NCI-H1417 treated with DMSO at 0.1 percent for 48 hours (cell line): ENCODE results near the gene CENPA.
"Not testable (repeated sequence)": the region's sequence is repeated elsewhere in the genome, so short reads cannot be mapped to it uniquely, and the experiment has no call there.

Experiments used
- DNase-seq: peaks from one replicate; lab custom pipeline; 2025; lab: John Stamatoyannopoulos, UW

CENPA gene

DNA sequence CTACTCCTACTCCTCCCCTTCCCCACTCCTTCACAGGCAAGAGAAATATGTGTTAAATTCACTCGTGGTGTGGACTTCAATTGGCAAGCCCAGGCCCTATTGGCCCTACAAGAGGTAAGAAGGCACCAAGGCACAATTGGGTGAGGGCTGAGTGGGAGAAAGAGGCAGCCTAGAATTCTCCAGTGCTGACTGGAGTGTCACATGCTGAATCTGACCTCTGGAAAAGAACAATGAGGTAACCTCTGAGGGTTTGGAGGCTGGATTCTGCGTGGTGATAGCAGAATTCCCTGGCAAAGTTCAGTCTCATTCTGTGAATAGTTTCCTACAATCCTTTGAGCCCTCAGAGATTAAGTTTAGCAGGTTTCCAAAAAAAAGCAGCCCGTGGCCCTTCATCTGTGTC is 6.9 kb downstream of the CENPA start:
- DNase-seq = no peak

DNA sequence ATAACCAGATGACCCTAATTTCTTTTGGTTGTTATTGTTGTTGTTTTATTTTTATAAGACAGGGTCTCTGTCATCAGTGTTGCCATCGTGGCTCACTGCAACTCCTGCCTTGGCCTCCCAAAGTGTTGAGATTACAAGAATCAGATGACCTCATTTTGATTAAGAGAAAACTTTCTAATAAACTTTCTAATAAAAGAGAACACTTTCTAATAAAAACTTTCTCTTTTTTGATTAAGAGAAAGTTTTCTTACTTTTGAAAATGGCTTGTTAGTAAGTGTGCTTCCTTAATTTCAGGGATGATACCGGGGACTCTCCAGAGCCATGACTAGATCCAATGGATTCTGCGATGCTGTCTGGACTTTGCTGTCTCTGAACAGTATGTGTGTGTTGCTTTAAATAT is 7.7 kb downstream of the CENPA start:
- no peak for DNase-seq

DNA sequence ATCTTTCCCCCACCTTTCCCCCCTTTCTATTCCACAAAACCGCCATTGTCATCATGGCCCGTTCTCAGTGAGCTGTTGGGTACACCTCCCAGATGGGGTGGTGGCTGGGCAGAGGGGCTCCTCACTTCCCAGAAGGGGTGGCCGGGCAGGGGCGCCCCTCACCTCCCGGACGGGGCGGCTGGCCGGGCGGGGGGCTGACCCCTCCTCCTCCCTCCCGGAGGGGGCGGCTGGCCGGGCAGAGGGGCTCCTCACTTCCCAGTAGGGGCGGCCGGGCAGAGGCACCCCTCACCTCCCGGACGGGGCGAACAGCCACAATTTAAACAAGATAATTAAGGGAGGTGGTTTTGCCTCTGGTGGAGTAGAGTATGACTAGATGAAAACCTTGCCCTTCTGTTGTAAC is 9.3 kb downstream of the CENPA start:
- not testable (repeated sequence) for DNase-seq

DNA sequence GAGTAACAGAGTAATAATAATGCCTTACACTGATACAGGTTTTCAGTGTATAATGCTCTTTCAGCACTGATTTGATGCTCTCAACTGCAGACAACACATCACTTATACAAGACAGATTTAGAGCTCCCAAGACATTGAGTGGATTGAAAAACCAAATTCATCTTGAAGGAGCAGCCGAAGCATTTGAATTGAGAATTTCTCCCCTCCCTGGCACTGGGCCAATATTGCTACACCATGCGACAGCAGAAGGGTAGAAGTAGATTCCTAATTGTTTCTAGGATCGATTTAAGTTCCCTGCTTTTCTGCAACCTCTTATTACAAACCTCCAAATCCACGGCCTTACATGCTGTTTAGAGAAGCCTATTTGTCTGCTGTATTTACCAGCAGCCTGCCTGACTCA is 15.5 kb downstream of the CENPA start:
- DNase-seq = no peak

DNA sequence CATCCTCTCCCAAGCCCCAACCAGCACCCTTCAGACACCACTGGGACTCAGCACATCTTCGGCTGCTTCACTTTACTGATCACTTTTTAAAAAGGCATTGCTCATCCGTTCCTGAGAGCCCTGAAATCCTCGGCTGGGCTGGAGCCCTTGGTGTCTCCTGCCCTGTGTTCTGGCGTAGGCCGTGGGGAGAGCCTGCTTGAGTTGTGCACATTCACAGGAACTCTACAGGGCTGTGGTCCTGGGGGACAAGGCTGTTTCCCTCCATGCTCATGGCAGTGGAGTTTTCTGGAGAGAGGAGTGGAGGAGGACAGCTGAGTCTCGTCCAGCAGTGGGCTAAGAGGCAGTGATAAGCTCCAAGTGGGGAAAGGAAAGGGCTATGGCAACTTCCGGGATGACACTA is 15.9 kb downstream of the CENPA start:
- no peak for DNase-seq

DNA sequence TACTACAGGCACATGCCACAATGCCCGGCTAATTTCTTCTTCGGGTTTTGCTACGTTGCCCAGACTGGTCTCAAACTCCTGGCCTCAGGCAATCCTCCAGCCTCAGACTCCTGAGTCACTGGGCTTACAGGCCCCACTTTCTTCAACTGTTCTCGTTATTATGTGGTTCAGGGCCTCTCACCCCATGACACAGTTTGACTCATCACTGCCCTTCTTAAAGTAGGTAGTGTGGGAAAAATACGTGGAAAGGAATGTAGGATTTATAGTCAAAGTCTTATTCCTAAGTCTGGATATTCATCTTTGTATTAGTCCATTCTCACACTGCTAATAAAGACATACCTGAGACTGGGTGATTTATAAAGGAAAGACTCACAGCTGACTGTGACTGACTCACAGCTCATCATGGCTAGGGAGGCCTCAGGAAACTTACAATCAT is 19.4 kb downstream of the CENPA start:
- DNase-seq = no peak

DNA sequence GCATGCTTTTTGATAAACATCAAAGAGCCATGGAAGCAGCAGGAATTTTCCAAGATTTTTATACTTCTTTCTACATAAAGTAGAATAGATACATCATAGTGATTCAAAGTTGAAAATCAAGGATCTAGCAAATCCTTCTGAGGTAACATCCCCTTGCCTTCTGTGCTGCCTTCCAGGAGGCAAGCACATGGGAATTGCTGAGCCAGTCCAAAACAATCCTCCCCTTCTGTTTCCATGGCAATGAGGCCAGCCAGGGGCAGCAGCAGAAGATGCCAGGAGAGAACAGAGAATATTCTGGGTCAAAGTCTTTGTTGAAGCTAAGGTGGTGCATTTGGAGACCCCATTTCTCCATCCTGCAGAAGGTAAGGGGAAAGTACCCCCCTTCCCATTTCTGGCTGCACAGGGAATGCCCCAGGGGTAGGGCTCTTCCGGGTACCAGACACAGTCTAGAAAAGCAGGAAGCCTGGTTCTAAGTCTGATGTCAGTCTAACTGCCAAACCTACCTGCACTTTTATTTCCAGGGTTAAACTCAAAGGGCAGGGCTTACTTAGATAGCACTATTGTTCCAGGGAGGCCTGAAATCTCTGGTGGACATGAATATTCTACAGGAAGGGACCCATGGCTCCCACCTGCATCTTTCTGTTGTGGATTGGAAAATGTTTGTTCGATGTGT is 22.1 kb downstream of the CENPA start:
- DNase-seq = no peak

DNA sequence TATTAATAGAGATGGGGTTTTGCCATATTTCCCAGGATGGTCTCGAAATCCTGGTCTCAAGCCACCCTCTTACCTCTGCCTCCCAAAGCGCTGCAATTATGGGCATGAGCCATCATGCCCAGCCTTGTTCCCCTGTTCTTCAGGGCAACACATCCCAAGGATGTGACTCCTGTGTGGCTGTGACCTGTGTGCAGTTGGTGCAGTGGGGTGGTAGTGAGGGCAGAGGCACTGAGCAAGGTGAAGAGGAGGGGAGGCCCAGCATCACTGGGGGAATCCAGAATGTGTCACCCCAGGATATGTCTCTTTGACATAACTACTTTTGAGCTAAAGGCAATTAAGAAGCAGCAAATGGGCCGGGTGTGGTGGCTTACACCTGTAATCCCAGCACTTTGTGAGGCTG is 23.4 kb downstream of the CENPA start:
- no peak for DNase-seq

DNA sequence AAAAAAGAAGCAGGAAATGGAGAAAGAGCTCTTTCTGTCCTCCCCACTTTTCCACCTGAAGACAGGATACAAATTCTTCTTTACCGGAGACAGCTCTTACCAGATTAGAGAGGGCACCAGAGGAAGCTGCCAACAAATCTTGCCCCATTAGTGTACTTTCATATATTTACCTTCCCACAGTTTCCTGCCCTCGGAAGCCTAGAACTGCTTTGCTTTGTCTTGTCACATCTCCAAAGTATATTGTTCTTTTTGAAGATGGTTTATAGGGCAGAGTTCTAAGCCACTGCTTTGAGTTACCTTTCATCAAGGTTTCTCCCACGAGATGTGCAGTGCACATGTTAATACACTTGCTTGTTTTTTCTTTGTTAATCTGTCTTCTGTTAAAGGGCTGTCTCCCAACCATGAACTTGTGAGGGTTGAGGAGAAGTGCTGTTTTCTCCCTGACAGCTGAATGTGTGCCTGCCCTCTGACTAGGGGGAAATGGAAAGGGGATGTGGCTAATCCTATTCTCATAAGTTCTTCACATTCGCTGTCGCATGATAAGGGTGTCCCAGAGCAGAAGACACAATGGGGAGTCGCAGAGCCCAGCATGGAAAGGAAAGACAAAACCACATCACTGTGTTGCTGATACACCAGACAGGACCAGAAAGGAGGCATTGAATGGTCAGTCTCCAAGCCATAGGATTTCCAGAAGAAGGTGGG is 24.2 kb downstream of the CENPA start:
- no peak for DNase-seq

DNA sequence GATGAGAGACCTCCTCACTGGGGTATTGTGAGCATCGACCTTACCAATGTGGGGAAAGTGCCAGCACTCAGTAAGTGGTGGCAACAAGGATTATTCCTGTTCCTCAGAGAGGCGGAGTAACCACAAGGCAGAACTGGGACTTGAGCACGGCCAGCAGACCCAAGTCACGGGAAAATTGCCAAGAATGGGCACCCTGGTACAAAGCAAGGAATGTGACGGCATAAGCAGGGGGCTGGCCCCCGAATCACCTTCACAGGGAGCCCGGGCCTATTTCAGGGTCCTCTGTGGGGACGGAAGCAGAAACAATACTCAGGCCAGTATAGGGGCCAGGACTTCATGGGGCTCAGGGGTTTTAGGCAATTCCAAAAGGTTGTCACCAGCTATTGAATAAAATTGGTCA is 25.4 kb downstream of the CENPA start:
- no peak for DNase-seq

DNA sequence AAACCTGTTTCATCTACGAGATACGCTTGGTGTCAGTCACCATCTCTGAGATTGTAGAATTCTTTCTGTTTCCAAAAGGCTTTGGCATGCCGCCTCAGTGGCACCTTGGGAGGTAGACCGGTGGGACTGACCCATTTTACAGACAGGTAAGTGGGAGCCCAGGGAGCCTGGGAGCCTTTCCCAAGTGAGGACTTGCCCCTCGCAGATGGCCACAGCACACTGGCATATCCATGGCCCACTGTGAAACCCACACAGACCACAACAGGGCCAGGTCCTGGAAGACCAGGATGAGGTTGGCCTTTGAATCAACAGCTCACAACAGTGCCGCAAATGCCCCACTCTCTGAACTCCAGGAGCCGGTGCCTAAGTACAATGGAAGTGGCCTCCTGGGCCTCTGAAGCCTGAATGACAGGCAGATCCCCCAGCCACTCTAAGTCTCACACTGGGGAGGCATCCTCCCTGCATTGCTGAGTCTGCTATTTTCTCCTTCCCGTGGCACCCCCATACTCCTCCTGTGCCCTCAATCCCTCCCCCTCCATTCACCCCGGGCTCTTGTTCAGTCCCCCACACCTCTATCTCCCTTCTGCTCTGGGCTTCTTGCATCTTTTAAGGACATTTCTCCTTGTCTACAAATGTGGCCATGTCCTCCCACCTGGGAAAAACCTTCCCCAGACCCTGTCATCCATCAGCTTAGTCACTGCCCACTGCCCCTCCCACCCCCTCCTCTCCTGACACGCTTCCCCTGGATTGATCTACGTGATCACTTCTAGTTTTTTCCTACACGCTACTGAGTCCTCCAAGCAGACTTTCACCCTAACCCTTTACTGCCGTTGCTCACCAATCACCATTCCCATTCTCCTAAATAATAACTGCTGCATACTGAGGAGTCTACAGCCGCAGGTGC is 26.2 kb downstream of the CENPA start:
- DNase-seq = no peak

DNA sequence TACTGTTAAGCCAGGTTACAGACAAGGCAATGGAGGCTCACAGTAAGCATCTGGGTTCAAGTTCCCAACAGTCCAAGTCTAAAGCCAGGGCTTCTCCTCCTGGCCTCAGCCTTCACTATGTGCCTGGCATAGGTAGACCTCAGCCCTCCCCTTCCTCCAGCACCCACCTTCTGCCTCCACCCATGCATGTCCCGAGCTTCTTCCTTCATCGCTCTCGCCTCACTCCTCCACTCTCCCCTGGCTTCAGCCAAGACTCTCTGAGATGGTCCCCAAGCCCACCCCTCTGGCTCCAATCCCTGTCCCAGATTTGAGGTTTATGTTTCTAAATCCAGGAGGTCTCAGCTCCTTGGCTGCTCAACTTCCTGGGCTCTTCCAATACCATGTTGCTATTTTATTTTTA is 26.9 kb downstream of the CENPA start:
- DNase-seq = no peak

DNA sequence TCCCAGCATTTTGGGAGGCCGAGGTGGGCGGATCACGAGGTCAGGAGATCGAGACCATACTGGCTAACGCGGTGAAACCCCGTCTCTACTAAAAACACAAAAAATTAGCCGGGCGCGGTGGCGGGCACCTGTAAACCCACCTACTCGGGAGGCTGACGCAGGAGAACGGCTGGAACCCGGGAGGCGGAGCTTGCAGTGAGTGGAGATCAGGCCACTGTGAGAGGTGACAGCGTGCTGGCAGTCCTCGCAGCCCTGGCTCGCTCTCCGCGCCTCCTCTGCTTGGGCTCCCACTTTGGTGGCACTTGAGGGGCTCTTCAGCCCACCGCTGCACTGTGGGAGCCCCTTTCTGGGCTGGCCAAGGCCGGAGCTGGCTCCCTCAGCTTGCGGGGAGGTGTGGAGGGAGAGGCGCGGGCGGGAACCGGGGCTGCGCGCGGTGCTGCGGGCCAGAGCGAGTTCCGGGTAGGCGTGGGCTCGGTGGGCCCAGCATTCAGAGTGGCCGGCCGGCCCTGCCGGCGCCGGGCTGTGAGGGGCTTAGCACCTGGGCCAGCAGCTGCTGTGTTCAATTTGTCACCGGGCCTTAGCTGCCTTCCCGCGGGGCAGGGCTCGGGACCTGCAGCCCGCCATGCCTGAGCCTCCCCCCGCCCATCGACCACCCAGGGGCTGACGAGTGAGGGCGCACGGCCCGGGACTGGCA is 28.4 kb downstream of the CENPA start:
- not testable (repeated sequence) for DNase-seq

DNA sequence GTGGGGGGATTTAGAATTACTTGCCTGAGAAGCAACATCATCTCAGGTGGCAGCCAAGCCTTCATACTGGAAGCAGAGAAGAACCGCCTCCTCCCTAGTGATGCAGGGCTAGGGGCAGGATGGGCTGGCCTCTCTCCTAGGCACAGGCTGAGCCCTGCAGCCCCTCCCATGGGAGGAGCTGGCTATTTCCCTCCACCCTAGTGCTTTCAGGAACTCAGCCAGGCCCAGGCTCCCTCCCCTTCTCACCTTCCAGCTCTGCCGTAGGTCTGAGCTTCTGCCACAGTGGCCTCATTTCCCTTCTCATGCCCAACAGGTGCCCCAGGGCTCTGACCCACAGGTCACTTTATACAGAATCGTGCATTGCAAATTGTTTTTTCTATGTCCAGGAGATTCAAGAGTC is 31.0 kb downstream of the CENPA start:
- DNase-seq = no peak

DNA sequence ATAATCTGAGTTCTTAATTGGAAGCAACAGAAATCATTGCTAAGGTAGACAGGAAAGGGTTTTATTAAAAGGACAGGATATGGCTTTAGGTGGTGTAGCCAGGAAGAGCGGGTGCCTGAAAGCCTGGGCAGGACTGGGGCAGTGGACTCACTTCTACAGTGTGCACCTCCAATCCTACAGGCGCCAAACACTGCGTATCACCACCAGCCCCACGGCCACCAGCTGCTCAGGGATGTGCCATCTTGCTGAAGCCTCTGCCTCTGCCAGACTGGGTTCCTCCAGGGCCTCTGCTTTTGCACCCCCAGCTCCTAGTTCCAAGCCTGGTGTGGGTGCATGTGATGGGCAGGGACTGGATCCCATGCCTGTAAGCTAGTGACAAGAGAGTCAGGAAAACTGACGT is 32.4 kb downstream of the CENPA start:
- DNase-seq = no peak

DNA sequence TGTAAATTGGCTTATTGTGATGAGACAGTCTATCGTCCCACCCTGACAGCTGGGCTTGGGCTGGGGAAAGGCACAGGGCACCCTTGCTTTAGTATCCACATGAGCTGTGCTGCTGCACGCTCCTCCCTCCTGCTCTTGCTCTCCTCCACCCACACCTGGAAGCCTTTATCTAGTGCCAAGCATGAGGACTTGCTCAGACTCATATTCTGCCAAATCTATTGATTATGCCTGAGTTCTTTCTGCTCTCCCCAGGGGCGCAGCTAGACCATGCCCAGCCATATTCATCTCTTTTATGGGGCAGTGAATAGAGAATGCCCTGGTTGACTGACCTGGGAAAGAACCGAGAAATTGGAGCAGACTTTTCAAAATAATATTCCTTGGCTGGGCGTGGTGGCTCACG is 33.1 kb downstream of the CENPA start:
- no peak for DNase-seq

DNA sequence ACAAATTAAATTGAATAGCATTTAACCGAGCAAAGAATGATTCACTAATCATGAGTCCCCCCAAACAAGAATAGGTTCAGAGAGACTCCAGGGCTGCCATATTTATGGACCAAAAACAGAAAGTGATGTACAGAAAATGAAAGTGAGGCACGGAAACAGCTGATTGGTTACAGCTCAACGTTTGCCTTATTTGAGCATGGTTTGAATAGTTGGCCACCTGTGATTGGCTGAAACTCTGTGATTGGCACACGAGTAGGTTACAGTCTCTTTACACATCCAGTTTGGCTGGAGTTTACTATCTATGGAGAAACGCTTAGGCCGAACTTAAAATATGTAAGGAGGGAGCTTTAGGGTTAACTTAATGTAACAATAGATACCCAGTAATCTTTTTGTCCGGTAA is 35.1 kb downstream of the CENPA start:
- no peak for DNase-seq

DNA sequence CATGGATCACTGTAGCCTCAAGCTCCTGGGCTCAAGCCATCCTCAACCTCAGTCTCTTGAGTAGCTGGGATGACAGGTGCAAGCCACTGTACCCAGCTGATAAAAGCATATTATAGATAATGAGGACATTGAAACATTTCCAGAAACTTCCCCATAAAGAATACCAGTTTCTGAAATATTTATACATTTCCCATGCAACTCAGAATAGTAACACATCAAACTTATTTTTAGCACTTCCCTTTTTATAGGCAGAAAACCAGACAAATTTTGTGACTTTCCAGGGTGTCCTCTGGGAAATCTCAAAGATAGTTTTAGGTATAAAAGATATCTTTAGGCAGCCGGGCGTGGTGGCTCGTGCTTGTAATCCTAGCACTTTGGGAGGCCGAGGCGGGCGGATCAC is 37.0 kb downstream of the CENPA start:
- DNase-seq = no peak

DNA sequence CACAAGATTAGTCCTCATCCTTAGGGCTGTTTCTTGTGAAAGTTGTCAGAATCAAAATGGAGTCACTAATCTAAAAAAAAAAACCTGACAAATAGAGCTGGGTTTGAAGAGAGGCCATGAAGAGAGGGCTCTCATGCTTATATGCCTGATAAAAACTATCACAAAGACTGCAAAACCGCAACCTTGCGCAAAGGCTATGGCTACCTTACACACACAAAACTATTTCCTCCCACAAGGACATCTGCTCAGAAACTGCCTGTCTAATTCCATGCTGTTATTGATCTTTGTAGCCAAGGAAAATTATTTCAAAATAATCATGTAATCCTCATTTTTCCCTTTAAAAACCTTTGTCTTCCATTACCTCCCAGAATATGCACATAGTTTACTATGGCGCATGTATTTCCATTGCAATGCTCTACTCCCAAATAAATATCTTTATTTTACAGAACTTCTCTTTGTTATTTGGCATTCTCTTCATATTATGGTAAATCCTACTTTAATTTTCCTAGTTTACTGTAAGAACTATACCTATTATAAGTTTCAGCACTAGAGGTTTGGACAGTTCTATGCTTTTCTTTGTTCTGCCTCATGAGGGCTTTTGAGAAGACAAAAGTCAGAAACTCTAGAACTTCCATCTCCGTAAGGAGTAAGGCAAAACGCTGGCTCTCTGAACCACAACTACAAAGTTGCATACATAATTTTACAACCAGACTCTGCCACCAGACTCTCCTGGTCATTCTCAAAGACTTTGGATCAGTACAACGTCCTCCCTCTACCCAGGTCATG is 52.5 kb downstream of the CENPA start:
- no peak for DNase-seq

DNA sequence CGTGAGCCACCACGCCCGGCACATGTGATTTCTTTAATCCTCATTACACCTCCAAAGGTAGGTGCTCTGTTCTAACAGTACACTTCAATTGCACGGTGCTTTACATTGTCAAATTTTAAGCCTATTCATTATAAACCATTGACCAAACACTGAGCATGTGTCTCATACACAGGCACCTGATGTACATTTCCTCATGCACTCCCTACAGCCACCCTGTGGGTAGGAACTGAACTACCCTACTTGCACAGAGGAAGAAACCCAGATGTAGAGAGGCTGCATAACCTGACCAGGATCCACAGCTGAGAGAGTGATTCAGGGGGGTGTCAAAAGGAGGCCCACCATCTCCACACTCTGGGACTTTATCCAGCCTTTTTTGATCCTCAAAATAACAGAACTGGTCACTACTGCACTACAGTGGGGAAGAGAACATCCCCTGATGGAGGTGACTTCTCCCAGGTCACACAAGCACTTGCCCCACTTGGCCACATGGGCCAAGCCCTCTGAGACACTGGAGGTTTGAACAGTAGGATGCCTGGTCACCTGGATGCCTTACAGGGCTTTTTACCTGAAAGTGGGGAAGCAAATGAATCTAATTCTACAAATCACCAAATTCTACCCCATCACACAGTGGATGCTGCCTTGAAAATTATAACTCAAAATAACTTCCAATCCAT is 55.2 kb downstream of the CENPA start:
- no peak for DNase-seq

DNA sequence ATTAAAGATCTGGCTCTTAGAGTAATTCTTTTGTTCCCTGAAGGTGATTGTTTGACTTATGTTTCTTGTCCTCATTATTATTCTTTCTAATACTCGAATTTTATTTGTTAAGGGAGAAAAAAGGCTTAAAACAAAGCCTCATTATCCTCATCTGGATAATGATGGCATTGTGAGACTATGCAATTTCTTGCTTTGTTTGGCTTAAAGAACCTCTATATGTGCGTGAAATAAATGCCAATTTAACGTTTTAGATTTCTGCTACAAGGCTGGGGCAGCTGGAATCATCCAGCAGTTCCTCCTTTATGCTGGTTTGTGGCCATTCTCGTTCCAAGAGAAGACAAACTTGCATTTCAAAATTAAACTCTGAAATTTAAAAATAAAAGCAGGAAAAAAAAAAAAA is 57.2 kb downstream of the CENPA start:
- no peak for DNase-seq
